Hematopoietic multipotent progenitor cell treated with erythropoietin and hydrocortisone succinate and interleukin-3 and kit ligand, for 17 days (in vitro differentiated cells): ENCODE measurements around the gene CEACAM1.
"Not testable (repeated sequence)": the region's sequence is repeated elsewhere in the genome, so short reads cannot be mapped to it uniquely, and the experiment has no call there.

Source experiments
- DNase-seq: peaks from one replicate; pipeline ENCODE4 v3.0.0-alpha.2; 2015; ENCODE audit warnings: low spot score

The CEACAM1 gene

DNA sequence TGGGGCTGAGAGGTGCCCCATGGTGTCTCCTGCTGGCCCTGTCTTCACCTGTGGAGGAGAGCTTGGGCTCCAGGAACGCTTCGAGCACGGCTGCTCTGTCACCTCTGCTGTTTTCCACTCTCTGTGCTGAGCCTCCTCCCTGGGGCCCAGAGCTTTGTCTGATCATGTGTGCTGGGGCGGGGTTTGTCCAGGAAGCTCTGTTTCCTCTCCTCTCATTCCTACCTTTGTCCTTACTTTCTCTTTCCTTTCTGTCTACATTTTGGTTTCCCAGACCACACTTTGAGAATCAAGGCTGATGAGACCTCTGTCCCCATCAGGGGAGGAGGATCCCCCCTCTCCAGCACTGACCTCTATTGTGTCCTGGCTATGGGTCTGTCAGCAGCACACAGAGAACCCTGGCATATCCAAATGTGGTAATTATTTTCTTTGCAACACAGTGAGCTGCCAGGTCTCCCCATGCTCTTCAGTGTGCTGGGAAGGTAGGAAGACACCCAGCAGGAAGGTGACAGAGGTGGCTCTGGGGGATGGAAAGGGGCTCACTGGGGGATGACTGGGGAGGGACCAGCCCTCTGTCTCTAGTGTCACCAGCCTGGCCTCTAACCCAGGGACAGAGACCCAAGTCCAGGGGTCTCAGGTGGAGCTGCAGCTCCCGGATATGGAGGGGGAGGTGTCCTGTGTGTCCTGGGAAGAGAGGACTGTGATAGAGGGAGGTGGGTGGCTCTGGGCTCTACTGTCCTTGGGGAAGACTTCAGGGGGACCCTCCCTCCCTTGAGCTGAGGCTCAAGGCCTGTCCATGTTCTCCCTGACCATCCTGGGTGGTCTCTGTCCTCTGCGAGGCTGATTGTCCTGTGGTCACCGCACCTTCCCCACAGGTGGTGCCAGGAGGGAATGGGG lies at the start of gene CEACAM1:
Gene CEACAM1 (minus strand): TSS at position 128 of the 894 bp plus-strand sequence. CDS start 107 bp downstream, at position 21.
- DNase-seq = no peak

DNA sequence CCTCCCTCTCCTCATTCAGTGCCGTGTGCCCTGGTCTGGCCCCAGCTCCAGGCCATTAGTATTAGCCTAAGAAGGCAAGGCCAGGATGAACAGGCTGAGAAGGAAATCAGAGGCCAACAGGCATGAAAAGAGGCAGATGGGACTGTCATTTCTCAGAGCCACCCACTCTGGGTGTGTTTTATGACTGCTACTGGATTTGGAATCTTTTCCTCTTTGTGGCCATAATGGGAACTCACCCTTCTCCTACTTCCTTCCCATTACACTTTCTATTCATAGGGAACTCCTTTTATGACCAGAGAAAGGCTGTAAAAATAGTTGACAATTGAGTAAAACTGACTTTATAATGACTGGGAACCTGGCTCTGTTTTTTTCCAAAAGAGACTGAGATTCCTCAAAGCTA lies 48.7 kb upstream of the CEACAM1 start:
- no peak for DNase-seq

DNA sequence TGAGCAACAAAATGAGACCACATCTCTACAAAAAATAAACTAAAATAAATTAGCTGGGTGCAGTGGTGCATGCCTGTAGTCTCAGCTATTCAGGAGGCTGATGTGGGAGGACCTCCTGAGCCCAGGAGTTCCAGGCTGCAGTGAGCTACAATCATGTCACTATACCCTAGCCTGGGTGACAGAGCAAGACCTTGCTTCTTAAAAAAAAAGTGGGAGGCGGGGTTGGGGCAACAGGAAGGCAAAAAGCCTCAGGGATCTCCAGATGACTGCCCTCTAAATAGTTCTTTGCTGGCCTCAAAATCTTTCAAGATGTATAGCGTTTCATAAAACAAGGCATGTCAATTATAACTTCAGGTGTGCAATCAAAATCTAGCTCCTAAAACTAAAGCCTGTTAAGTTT lies 48.0 kb upstream of the CEACAM1 start:
- no peak for DNase-seq

DNA sequence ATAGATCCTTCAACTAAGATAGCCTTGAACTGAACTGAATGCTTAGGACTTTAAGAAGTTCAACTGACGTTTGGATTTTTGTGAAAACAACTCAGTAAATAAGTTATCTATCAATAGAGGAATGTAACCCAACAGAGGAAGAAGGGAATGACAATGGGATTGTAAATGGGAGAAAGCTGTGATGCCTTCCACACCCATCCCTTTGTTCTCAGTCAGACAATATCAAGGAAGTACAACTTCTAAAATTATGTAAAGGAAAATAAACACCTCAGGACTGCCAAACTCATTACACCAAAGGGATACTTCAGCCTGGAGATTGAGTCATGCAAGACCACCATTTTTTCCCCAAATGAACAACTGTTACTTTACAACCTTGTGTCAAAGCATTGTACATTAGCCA lies 45.4 kb upstream of the CEACAM1 start:
- no peak for DNase-seq

DNA sequence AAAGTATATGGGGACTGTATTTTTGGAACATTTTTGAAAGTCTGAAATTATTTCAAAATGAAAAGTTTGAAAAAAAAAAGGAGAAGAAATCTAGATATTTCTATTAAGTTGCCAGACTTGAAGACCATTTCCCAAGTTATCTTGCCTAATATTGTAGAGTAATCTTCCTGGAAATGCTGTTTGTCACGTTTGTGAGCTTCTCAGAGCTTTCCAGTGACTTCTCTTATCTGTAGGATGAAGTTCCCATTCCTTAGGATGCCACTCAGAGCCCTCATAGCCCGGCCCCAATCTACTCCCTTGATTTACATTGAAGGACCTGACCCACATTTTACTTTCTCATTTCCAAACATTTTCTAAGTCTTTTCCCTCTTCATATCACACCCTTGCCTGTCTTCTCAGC lies 42.8 kb upstream of the CEACAM1 start:
- DNase-seq = no peak

DNA sequence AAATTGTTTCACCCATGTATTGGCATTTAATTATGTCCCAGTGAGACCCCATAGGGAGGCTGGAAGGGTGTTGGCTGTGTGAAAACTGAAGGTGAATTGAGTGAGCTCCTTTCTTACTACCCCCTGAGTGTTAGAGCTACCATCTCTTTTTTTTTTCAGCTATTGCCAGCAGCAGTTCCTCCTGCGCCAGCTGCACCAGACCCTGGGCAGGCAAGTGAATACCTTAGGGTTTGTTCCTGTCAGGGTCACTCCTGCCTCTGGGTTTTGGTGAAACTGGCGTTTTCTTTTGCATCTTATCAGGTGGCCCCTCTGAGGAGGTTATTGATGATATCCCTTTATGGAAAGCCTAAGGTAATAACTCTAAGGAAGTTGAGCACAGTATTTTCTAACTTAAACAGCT lies 40.9 kb upstream of the CEACAM1 start:
- DNase-seq = no peak

GRCh38 chr19:42568006-42568405 lies 39.7 kb upstream of the CEACAM1 start:
- DNase-seq = no peak

GRCh38 chr19:42567567-42567966 lies 39.3 kb upstream of the CEACAM1 start:
- no peak for DNase-seq

- DNase-seq = no peak
These were observed 35.3 kb upstream of the CEACAM1 start for GRCh38 chr19:42563352-42564210.

- no peak for DNase-seq
These were observed 33.2 kb upstream of the CEACAM1 start for GRCh38 chr19:42561512-42561911.

DNA sequence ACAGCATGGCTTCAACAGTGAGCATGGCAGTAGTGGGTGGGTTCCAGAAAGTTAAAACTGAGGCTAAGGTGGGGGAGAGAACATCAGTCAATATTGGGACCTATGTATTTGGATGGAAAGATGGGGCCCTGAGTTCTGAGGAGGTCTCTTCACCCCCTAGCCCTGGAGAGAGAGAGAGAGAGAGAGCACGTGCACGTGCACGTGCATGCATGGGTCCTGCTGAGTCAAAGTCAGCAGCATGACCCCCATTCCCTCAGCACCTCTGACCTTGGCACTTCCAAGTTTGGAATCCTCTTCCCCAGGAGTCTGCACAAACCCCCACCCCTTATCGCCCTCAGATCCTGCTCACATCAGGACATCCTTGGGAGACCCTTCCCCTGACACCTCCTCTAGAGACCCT lies 32.5 kb upstream of the CEACAM1 start:
- no peak for DNase-seq

GRCh38 chr19:42558450-42559150 lies 30.3 kb upstream of the CEACAM1 start:
- DNase-seq = no peak

DNA sequence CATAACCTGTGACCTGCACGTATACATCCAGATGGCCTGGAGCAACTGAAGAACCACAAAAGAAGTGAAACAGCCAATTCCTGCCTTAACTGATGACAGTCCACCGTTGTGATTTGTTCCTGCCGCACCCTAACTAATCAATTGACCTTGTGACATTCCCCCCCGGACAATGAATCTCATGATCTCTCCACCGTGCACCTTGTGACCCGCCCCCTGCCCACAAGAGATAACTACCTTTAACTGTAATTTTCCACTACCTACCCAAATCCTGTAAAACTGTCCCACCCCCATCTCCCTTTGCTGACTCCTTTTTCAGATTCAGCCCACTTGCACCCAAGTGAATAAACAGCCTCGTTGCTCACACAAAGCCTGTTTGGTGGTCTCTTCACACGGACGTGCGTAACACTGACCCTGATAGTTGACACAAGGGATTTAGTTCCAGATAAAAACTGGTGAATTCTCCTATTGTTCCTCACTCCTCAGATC lies 29.1 kb upstream of the CEACAM1 start:
- DNase-seq = not testable (repeated sequence)

DNA sequence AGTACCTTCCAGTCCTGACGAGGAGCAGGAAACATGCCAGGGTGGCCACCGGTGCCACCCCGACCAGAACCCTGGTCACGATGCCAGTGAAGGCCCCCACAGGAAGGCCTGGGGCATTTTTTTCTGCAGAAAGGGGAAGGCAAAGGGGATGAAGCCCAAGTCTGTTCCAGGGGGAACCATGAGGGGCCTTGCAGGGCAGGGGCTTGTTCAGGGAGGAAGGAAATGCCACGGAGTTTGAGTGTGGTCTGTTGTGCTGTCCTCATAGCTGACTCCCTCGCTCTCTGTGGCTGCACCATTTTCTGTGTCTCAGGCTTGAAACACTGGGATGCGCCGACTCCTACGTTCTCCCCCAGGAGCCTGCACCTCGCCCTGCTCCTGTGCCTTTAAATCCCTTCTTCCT lies 27.5 kb upstream of the CEACAM1 start:
- no peak for DNase-seq

- DNase-seq = no peak
These were observed 27.0 kb upstream of the CEACAM1 start for GRCh38 chr19:42555317-42555716.

DNA sequence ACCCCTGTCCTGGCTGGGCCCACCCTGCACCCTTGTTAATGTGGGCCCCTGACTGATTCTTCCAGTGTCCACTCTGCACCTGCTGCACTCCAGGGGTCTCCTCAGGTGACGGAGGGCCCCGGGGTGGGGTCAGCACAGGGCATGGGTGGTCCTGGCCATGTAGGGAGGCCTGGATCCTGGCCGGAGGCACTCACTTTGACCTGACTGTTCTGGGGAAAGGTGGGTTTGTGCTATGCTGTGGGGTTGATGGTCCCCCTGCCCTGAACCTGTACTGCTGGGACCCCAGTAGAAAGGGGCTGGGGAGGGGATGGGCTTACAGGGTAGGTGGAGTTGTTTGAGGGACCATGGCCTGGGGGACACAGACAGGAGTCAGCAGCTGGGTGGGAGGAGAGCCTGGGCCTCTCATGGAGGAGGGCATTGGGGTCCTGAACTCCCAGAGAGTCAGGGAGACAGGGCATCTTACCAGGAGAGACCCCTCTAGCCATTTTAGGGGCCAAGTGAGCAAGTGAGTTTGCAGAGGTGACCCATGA lies 25.8 kb upstream of the CEACAM1 start:
- no peak for DNase-seq

DNA sequence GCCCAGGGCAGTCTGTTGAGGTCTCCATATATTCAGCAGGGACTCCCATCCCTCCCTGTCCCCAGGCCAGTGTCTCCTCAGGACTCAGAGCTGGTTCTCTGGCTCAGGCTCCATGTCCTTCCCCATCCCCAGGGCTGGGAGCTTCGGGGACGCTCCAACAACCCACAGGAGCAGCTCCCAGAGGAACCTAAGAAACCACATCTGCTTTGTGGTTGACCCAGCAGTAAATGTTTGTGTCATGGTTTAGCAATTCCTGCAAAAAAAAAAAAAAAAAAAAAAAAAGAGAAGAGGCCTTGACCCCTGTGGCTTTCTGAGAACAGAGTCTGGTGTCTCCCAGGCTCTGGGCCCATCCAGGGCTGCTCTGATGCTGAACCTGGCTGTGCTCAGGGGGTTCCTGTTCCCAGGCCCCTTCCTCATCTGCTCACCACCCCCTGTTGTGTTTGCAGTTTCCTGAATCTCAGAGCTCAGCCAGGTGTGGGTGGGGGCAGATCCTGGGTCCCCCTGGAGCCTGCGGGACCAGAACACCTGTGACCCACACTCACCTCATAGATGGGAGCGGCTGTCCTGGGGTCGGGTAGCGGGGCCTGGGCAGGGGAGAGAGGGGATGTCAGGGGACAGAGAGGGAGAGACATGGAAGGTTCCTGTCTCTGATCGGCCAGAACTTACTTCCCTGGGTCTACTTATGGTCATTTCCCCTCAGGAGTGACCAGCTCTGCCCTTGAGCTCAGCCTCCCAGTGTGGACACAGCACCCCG lies 25.2 kb upstream of the CEACAM1 start:
- no peak for DNase-seq

DNA sequence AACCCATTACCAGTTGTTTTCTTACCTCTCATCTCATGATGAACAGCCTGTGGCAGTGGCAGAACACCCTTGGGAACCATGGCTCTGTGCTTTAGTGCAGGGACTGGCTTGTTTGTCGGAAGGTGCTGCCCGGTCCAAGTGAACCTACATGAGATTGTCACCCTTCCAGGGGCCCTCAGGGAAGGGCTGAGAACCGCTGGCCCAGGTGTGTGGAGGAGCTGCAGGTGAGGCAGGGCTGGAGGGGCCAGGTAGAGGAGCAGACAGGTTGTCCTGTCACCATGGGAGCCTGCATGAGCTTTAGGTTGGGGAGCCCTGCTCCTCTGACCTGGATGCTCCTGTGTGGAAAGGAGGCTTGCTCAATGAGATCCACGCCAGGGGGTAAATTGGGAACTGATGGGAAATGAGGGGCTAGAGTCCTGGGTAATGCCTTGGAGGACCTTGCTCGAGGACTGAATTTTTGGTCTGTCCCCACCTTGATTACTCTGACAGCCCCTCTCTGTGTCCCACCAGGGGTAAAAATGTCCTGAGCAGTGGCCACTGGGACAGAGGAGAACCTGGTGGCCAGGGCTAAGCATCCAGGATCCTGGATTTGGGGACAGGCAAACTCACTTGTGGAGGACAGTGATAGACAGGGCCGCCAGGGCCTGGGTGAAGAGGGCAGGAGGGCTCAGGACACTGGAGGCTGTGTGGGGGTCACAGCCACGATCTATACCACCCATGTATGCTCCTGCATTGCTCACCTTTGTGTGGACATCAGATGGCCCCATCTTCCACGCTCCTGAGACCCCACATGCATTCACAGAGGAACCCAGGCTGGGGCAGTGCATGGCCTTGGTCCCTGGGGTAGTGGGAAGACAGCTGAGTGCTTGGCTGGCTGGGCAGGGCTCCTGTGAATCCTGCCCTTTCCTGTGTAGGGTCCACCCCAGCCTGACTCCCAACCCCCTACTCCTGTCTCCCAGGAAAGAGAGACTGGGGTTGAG lies 24.1 kb upstream of the CEACAM1 start:
- DNase-seq = no peak

DNA sequence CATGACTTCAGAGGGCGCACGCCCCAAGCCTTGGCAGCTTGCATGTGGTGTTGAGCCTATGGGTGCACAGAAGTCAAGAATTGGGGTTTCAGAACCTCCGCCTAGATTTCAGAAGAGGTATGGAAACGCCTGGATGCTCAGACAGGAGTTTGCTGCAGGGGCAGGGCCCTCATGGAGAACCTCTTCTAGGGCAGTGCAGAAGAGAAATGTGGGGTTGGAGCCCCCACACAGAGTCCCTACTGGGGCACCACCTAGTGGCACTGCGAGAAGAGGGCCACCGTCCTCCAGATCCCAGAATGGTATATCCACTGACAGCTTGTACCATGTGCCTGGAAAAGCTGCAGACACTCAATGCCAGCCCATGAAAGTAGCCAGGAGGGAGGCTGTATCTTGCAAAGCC lies 22.2 kb upstream of the CEACAM1 start:
- DNase-seq = not testable (repeated sequence)

GRCh38 chr19:42549067-42549466 lies 20.8 kb upstream of the CEACAM1 start:
- not testable (repeated sequence) for DNase-seq
